Limb (tissue), 2 donors: ENCODE measurements around the gene UTP15.

Source experiments
- DNase-seq, 2 donors: peaks; one replicate each; pipeline ENCODE4 v3.0.0-alpha.2; 2016; ENCODE audit errors: extremely low spot score in 2 of 2

The UTP15 gene, protein sequence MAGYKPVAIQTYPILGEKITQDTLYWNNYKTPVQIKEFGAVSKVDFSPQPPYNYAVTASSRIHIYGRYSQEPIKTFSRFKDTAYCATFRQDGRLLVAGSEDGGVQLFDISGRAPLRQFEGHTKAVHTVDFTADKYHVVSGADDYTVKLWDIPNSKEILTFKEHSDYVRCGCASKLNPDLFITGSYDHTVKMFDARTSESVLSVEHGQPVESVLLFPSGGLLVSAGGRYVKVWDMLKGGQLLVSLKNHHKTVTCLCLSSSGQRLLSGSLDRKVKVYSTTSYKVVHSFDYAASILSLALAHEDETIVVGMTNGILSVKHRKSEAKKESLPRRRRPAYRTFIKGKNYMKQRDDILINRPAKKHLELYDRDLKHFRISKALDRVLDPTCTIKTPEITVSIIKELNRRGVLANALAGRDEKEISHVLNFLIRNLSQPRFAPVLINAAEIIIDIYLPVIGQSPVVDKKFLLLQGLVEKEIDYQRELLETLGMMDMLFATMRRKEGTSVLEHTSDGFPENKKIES

DNA sequence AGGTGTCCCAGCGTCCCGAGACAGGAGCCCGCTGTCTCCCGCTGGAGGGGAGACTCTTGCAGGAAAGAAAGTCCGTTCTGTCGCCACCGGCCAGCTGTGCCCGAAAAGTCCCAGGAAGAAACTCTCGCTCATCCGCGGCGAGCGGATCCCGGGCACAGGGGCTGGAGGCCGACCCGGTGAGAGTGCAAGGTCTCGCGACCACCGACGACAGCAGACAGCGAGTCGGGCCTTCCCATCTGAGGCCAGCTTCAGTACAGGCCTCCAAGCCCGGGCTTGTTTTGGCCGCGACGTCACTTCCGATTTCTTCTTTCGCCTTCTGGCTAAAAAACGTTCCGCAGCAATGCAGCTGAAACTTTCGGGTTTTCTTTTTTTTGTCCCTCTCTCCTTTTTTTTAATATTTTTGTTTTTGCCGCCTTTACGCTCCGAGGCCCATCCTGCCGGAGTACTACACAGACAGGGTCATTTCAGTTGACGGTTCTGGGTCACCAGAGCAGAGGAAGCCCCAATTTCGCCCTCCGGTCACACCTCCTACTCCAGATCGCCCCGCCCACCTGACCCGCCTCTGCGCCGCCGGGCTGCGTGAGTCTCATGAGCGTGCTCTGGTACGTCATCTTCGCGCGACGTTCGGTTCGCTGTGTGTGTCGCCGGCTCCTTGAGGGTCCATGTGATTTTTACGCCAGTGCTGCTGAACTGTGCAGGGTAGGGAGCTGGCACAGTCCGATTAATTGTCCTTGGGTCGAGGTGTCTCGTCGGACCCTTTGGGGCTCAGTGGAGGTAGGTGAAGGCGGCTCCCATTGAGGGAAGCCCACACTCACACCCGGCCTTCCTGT lies at the start of gene UTP15, which contains the start of gene ANKRA2:
Gene UTP15 (plus strand): TSS at position 605 of the 830 bp plus-strand sequence. CDS start 1,602 bp downstream, outside the sequence.
Gene ANKRA2 (minus strand): TSS at position 501 of the 830 bp plus-strand sequence. CDS start 2,758 bp downstream, outside the sequence.
- peak; percentile 97 to 99 for DNase-seq

DNA sequence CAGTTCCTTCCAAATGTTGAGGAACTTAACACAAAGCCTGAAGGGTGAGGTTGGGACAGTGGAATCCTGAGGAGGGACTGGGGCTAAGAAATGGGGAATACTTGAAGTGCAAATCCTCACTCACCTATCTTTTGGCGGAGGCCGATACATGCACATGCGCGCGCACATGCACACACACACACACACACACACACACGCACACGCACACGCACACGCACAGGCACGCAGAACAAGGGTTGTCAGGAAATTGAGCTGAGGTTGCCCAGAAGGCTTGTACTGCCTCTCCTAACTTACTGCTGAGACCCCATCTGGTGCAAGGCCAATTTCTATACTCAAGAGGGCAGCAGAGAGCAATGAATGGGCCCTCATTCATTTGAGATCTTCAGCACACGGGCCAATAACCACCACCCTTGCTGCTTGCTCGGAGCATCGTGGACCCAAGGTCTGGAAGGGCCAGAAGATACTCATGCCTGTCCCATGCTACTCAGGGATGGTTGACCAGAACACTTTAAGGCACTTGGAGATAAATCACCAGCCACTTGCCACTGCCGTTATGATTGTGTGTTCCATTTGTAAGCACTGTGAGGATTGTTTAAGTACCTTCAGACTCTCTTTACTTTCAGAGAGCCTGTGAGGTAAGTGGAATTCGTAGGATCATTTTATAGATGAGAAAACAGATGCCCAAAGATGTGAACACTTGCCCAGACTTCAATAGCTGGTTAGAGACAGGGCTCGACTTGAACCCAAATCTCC lies 45.8 kb upstream of the UTP15 start:
- DNase-seq: peak; percentile 67 to 68

DNA sequence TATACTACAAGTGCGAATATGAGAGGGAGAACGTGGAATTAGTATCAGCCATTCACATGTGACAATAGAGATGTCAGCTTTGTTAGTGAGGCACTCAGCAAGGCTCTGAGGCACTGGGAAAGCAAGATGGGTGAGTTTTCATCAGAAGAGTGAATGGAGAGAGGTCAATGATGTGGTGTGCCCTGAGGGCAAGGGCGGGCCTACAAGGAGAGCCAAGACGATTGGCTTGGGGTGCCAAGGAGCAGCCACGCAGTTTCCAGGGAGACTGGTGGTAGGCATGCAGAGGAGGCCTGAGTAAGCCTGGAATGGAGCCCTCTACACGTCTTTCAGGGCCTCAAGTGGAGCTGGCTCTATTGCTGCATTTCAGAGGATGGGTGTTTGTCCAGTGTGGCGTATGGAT lies 42.6 kb upstream of the UTP15 start:
- DNase-seq: no peak

DNA sequence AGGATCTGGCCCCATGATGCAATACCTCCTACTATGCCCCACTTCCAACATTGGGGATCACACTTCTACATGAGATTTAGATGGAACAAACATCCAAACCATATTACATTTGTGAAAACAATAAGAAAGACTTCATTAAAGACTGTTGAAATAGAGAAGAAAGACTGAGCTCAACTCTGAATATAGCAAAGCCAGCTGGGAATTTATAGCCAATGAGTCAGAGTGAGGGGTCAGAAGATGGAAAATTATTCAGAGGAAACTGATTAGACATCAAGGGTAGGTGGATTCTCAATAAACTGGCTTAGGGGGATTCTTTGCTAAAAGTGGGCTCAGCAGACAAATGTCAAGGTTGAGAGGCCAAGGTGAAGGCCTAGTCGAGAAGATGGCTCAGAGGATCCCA lies 41.7 kb upstream of the UTP15 start:
- no peak for DNase-seq

DNA sequence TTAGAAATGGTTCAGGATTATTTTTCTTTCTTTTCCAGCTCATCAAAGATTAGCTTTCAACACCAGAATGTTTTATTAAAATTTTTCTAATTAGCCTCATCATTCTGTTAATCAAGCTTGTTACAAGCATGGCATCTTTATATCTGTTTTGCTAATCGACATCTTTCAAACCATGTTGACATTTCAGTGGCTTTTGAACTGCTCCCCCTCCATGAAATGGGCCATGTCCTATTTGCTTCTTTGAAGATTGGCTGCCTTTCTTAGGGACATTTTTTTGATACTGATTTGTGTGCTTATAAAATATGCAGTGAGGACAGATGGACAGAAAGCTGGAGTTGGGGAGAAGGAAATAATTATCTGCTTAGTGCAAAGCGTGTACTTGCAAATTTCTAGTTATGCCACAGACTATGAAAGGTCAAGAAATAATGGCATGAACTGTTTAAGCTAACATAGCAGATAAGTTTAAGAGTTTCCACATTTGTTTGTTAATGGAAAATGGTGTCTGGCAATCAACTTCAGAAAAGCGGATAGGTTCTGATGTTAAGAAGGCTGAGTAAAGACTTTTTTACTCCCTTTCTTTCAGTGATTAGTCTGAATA lies 39.8 kb upstream of the UTP15 start:
- DNase-seq: no peak

DNA sequence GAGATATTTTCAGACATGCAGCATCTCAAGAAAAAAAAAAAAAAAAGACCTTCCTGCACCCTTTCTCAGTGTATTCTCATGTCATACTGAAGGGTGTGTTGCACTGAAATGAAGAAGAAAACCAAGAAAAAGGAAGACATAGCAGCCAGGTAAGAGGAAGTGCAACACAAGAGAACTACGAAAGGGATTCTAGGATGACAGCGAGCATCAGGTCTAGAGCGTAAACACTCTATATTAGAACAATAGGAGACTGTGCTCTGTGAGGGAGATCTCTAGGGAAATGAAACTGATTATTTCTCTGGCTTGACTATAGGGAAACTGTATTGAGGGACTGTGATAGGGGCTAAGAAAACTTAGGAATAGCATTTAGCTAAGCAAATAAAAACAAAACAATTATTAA lies 37.3 kb upstream of the UTP15 start:
- no peak for DNase-seq

DNA sequence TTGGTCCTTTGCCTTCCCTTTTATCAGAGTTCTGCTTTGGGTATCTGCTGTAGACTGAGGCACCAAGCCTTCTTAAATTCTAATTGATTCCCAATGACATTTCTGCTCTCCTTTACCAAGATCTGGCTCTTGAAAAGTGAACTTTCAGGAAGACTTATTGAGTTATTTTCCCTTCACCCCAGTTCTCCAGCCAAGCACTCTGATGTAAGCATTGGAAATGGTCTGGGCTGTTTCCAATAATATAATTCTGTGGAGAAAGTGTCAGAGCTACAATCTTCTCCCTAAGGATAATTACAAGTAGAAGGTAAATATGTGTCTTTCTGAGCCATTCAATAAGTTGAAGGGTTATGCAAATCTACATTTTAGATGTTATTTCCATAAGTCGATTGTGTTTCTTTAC lies 36.5 kb upstream of the UTP15 start:
- DNase-seq: no peak

DNA sequence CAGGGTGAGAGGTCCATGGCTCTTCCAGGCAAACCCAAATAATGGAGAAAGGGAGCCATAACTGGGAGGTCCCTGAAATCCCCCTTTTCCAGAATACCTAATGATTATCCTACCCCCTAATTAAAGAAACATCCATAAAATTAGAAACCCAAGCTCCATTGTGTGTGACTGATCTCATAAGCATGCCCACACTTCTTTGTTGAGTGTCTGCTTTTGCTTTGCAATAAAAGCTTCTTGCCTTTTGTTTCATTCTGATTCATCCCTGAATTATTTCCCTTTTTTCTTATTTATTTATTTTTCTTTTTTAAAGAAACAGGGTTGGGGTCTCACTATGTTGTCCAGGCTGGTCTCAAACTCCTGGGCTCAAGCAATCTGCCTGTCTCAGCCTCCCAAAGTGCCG lies 34.2 kb upstream of the UTP15 start:
- DNase-seq: no peak

DNA sequence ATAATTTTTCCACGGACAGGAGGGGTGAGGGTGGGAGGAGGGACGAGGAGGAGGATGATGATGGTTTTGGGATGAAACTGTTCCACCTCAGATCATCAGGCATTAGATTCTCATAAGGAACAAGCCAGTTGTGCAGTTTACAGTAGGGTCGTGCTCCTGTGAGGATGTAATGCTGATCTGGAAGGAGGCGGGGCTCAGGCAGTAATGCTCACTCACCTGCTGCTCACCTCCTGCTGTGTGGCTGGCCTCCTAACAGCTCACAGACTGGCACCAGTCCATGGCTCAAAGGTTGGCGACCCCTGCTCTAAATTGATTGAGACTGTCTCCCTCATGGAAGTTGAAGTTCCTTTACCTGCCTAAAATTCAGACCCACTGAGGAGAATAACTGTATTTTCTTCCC lies 33.3 kb upstream of the UTP15 start:
- DNase-seq: no peak

DNA sequence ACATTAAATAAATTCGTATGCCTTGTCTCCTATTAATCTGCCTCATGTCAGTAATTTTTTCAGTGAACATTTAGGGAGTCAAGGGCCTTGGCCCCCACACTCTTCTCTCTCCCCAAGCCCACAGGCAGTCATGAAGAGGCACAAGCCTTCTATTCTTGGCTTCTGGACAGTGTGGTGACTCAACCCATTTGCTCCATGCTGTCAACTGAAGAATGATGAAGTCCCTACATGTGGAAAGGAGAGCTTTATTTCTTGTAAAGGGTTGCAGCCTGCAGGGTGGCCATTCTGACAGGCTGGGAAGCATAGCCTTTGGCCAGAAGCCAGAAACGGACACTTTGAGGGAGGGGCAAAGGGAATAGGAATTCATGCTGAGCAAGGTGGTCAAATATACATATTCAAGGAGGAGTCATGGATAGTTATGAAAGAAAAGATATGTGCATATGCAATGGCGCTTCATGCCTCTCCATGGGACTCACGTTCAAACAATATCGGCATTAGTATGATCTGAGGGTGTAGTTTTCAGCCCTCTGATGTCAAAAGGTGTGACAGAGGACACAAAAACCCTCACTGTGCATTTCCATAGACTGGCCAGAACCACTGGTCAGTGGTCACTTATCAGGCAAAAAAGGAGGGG lies 31.4 kb upstream of the UTP15 start:
- no peak for DNase-seq

DNA sequence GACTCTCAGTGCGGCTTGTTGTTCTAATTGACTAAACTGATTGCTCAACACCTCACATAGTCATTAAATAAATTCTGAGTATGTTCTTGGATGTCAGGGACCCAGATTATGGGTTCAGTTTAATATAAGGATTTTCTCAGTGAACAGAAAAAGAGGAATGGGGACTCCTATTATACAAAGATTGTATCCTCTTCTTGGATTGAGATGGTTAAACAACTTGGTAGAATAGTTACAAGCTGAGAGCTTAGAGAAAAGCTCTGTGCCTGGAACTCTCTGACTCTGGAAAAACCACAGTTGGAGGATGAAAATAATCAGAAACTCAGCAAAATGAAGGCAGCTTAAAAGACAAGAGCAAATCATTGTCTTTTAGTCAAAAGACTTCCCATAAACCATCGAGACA lies 30.6 kb upstream of the UTP15 start:
- no peak for DNase-seq

DNA sequence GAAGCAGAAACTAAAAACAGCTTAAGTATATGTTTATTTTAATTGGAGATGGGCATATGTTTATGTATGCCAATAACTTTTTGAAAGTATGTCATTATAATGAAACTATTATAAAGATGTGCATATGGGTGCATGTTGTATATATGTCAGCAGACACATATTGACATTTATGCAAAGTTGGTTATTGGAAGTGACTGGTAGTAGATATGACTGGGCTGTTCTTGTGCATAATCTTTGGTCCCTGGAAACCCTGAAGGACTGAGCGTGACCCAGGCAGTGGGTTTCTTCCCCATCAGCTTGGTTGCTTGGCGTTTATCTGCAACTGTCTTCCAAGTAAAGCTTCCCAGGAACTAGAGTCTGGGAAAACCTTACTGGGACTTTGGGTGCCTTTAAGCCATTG lies 25.8 kb upstream of the UTP15 start:
- no peak for DNase-seq

DNA sequence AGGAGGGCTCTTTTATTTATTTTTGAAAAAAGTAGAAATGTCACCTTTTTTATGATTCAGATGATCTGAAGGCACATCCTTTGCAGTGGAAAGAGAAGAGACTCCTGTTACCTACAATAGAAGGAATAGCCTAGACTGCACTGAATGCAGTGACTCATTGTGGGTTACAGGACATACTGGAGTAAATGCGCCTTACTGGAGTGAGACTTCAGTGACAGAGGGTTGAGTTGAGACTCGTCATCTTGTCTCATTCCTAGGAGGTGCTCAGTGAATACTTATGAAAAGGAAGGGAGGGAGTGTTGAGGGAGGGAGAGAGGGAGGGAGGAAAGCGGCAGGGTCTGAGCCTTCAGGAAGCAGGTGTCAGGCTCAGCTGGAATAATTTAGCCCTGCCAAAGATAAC lies 25.4 kb upstream of the UTP15 start:
- DNase-seq: no peak

DNA sequence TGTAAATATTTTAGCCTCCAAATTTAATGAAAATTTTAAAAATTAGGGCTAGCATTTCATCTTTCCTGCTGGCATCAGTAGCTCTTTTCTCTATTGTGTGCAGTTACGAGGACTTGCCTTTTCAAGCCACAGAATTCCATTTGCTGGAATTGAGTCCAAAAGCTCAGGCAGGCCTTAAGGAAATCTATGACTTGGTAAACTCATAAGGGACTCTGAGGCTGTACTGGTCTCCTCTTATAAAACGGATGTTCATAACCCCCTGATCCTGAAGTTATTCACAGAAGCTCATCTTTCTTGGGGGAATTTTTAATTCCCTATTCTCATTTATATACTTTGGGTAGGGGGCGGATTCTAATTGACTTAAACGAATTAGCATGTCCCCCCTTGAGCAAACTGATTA lies 23.5 kb upstream of the UTP15 start:
- DNase-seq: no peak

DNA sequence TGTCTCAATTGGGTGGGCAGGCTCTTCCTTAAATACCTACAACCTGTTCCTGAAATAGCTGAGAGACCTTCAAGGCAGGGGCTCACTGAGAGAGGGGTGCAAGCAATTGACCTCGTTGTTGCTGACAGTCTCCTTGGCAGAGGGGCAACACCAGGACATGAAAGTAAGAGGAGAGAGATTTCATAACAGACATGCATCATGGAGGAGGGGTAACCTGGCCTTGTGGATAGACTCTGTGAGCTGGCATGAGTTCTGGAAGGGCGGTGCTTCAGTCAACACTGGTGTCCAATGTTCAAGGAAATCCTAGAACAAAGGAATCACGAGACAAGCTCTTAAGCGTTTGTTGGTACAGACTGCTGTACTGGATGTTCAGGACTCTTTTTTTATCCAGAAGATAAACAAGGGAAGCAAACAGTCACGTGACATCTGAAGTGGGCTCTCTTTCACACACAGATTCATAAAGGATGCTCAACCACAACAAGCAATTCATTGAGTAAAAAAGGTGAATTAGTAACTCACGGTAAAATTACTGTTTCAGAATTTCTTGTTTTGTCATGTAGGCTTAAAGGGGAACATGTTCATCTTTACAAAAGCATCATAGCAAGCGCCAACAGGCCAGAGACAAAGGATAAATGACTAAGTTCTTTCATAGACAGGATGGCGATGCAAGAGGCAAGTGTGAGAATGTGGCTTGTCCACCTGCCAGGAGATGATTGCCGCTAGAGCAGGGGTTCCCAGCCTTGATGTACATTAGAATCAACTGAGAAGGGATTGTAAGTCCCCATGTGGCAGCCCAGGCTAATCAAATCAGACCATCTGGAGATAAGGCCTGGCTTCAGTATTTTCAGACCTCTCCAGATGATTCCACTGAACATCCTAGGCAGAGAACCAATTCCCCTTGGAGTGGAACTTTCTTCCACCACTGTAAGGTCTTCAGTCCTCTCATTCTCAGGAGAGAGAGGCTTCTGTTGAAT lies 20.8 kb upstream of the UTP15 start:
- no peak for DNase-seq

DNA sequence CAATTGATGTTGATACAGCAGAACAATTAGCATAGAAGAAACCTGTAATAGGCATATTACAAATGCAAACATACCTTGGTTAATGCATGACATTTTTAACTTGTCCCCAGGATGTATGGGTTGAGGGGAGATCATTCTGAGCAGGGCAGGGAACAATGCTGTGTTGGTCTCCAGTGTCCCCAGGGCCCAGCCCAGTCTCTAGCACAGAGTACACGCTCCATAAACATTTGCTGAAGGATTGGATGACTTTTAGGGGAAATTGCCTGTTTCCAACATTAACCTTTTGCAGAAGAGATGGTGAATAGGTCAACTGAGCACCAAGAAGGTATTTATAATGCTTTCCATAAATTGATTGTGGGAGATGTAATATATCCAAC lies 20.2 kb upstream of the UTP15 start:
- no peak for DNase-seq

DNA sequence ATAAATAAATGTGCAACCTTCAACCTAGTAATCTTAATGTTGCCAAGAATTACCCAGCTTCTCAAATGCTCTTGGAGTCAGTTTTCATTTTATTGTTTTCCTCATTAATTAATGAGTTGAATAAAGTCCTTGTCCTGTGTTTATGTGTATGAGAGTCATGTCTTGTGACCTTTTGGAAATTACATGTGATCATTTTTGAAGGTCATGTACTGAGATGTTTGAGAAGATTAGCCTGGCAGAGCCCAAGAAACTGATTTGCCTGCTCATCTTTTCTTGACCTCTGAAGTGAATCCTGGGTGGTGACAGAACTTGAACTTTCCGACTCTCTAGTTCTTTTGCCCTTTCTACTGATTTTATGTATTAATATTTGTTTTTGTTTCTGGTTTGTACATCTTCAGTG lies 15.5 kb upstream of the UTP15 start:
- DNase-seq: no peak

DNA sequence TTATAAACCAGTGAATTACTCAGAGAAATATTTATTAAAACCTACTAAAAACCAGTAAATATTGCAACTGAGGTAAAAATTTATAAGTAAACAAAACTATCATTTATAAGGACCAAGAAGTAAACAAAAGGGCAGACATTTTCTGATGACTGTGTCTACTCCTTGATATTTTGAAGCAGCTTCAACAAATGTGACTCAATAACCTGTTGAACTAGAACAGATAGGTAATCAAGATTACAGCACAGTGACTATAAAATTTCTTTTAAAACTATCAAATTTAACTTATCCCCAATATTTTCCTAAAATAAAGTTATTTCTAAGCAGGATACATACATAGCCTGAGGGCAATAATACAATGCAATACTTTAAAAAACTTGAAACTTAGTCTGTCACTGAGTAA lies 12.9 kb upstream of the UTP15 start:
- DNase-seq: no peak

DNA sequence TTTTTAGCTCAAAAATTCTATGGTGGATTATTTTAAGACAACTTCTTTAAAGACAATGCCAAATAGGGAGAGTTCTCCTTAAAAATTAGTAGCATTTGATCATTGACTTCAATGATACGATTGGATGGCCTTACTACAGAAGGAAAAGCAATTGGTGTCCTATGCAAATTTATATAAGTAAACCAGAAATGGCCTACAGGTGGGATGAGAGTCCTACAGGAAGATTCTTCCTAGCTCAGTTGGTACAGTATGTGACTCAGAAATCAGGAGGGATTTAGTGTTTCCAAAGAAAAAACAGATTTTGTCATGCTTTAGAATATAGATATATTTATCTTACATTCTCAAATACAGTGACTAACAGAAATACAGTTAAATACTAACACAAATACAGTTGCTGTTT lies 6.6 kb upstream of the UTP15 start:
- DNase-seq: no peak

DNA sequence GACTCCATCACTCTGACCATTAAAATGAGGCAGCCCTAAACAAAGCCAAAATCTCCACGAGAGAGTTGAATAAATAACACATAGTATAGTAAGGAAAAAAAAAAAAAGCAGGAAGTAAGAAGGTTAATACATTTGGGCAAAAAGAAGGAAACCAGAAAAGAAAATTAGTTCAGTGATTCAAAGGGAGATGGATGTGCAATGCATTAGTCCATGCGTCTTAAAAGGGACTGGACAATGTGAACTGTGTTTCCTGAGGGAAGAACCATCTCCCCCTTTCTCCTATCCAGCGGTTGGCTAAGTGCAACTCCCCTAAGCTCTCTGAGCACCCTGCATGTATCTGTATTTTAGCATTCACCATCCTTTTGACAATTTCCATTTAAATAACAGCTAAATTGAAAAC lies 1.5 kb upstream of the UTP15 start:
- no peak for DNase-seq
